A549 (cell line): ENCODE measurements around the gene CCR8. TPM values are rescaled to one million over a fixed set of nuclear protein-coding genes. Genes with fewer than 3 reads are reported as not detected.

Experiments
- ATAC-seq, 2 experiments: fragments of 200-7000 bp in 1 of 2; fragments of >200 bp in 1 of 2; cut with Nextera tagmentation in 1 of 2; cut with Tn5 transposase in 1 of 2; 3 replicates each; pipeline versions ENCODE4 v1.8.0 to v1.9.1; 2018 to 2020; ENCODE audit warnings: mild to moderate bottlenecking in 1 of 2, moderate library complexity in 1 of 2
- CTCF ChIA-PET: fragments of 300-600 bp; sonication (Branson Sonifier 250); formaldehyde crosslinking; extraction: SDS; loops from one replicate; lab custom pipeline; 2021; ENCODE audit warnings: antibody characterized with exemption, inconsistent platforms; lab: Yijun Ruan, JAX
- POLR2A ChIA-PET: fragments of 350-600 bp; formaldehyde crosslinking; extraction: SDS; loops from one replicate; lab custom pipeline; 2021; ENCODE audit warnings: antibody characterized with exemption, inconsistent platforms; lab: Yijun Ruan, JAX
- DNase-seq, 2 experiments: peaks; one replicate each; pipeline versions ENCODE4 v3.0.0 to v3.0.0-alpha.2; 2011 to 2016; ENCODE audit warnings: low read depth in 1 of 2, low spot score in 1 of 2
- FAIRE-seq: peaks from 2 replicates; lab custom pipeline; 2011; peaks lifted over from hg19 to GRCh38; lab: Jason Lieb, UNC
- H3K27ac ChIP-seq, 2 experiments: fragments of >200 bp; sonication (Bioruptor Twin); formaldehyde crosslinking; 3 replicates each; pipeline ENCODE4 v1.5.1; 2016 to 2017
- H3K4me1 ChIP-seq: fragments of >200 bp; sonication (Bioruptor Twin); formaldehyde crosslinking; 3 replicates; pipeline ENCODE4 v1.6.1; 2016
- H3K4me2 ChIP-seq: fragments of >200 bp; sonication (Bioruptor Twin); formaldehyde crosslinking; 3 replicates; pipeline ENCODE4 v1.6.1; 2016
- H3K4me3 ChIP-seq: fragments of >200 bp; sonication (Bioruptor Twin); formaldehyde crosslinking; 3 replicates; pipeline ENCODE4 v1.5.1; 2016
- H3K9me3 ChIP-seq: fragments of >200 bp; sonication (Bioruptor Twin); formaldehyde crosslinking; 3 replicates; pipeline ENCODE4 v1.6.1; 2016
- CBX8 ChIP-seq: fragments of 200-600 bp; sonication (generic); IDR thresholded peaks from 2 replicates; pipeline ENCODE4 v1.6.1; 2016
- CHD2 ChIP-seq: fragments of 150-350 bp; IDR thresholded peaks from 2 replicates; pipeline ENCODE4 v1.6.1; 2014; ENCODE audit warnings: low read length; ENCODE audit not compliant: partially characterized antibody
- CHD4 ChIP-seq: fragments of 200-600 bp; sonication (generic); IDR thresholded peaks from 2 replicates; pipeline ENCODE4 v1.6.1; 2016; ENCODE audit warnings: antibody characterized with exemption, mild to moderate bottlenecking, borderline replicate concordance
- FOSB ChIP-seq: fragments of 250-450 bp; sonication (Bioruptor Pico); IDR thresholded peaks from 2 replicates; pipeline ENCODE4 v1.5.0; 2020; ENCODE audit warnings: mild to moderate bottlenecking, moderate library complexity
- FOXS1 ChIP-seq: fragments of 250-450 bp; sonication (Bioruptor Pico); IDR thresholded peaks from 2 replicates; pipeline ENCODE4 v1.5.0; 2020; ENCODE audit warnings: mild to moderate bottlenecking, moderate library complexity
- GATA3 ChIP-seq: IDR thresholded peaks from 2 replicates; pipeline ENCODE4 v1.6.1; 2012; ENCODE audit warnings: borderline replicate concordance
- HEYL ChIP-seq: fragments of 250-450 bp; sonication (Bioruptor Pico); IDR thresholded peaks from 2 replicates; pipeline ENCODE4 v1.8.0; 2021; ENCODE audit warnings: mild to moderate bottlenecking, moderate library complexity
- HOXA7 ChIP-seq: fragments of 250-450 bp; sonication (Bioruptor Pico); IDR thresholded peaks from 2 replicates; pipeline ENCODE4 v1.5.0; 2020; ENCODE audit warnings: mild to moderate bottlenecking, moderate library complexity
- JUNB ChIP-seq: fragments of >200 bp; sonication (Bioruptor Twin); formaldehyde crosslinking; IDR thresholded peaks from 2 replicates; pipeline ENCODE4 v1.6.1; 2016
- KDM5A ChIP-seq: fragments of 200-600 bp; sonication (generic); IDR thresholded peaks from 2 replicates; pipeline ENCODE4 v1.6.1; 2016; ENCODE audit warnings: antibody characterized with exemption, mild to moderate bottlenecking
- MAZ ChIP-seq: fragments of 150-350 bp; IDR thresholded peaks from 2 replicates; pipeline ENCODE4 v1.6.1; 2014; ENCODE audit warnings: antibody characterized with exemption, low read depth, low read length, borderline replicate concordance
- MYC ChIP-seq: IDR thresholded peaks from 2 replicates; pipeline ENCODE4 v1.6.1; 2012; ENCODE audit warnings: mild to moderate bottlenecking, inconsistent platforms, low read length, improper control_type of control experiment, borderline replicate concordance
- NR3C1 ChIP-seq: fragments of >200 bp; sonication (Bioruptor Twin); formaldehyde crosslinking; IDR thresholded peaks from 3 replicates; pipeline ENCODE4 v1.6.1; 2017
- POLR2A ChIP-seq: IDR thresholded peaks from 2 replicates; pipeline ENCODE4 v1.6.1; 2012; ENCODE audit warnings: mild to moderate bottlenecking, low read length
- POLR2AphosphoS2 ChIP-seq: conservative IDR thresholded peaks from 2 replicates; pipeline ENCODE4 v1.6.1; 2012; ENCODE audit warnings: low read length, improper control_type of control experiment, inconsistent platforms
- RAD21 ChIP-seq, 2 experiments: fragments of >200 bp in 1 of 2; sonication (Bioruptor Twin) in 1 of 2; formaldehyde crosslinking in 1 of 2; IDR thresholded peaks in 1 of 2; conservative IDR thresholded peaks in 1 of 2; 2 replicates in 1 of 2; 3 replicates in 1 of 2; pipeline ENCODE4 v1.6.1; 2012 to 2018; ENCODE audit warnings: inconsistent platforms in 1 of 2
- RARB ChIP-seq: fragments of 250-450 bp; sonication (Bioruptor Pico); IDR thresholded peaks from 2 replicates; pipeline ENCODE4 v1.8.0; 2021; ENCODE audit warnings: mild to moderate bottlenecking, moderate library complexity
- RFX5 ChIP-seq: fragments of 450-650 bp; IDR thresholded peaks from 2 replicates; pipeline ENCODE4 v1.7.1; 2014; ENCODE audit warnings: antibody characterized with exemption, mild to moderate bottlenecking, moderate library complexity
- RNF2 ChIP-seq: fragments of 200-600 bp; sonication (generic); IDR thresholded peaks from 2 replicates; pipeline ENCODE4 v1.6.1; 2016; ENCODE audit warnings: low read depth, mild to moderate bottlenecking, antibody characterized with exemption, moderate library complexity, borderline replicate concordance
- SMC3 ChIP-seq: fragments of >200 bp; sonication (Bioruptor Twin); formaldehyde crosslinking; IDR thresholded peaks from 3 replicates; pipeline ENCODE4 v1.6.1; 2018; ENCODE audit warnings: inconsistent platforms
- TFCP2L1 ChIP-seq: fragments of 250-450 bp; sonication (Bioruptor Pico); IDR thresholded peaks from 2 replicates; pipeline ENCODE4 v1.5.0; 2021; ENCODE audit warnings: mild to moderate bottlenecking
- ZSCAN20 ChIP-seq: fragments of 250-450 bp; sonication (Bioruptor Pico); IDR thresholded peaks from 2 replicates; pipeline ENCODE4 v1.8.0; 2022; ENCODE audit warnings: mild to moderate bottlenecking, moderate library complexity
- WGBS: methylation state at CpG from one replicate; pipeline ENCODE4 v1.1.6; 2017; ENCODE audit errors: missing lambda C conversion rate; 5-methylcytosine and 5-hydroxymethylcytosine counted together
- polyA plus RNA-seq, 4 experiments: library from polyadenylated mRNA; depleted of rRNA in 3 of 4; stranded (reverse); fragments of >200 nt; fragmentation: RNase III in 1 of 4; extraction: RNeasy Plus Mini Kit Qiagen cat#74134 plus additional on column Dnase treatment in 1 of 4; gene quantifications; 2 replicates in 3 of 4; 3 replicates in 1 of 4; pipeline ENCODE4 v1.2.3, GENCODE V29; 2011 to 2017
- TF ChIP-seq, protein P1 (sequence below): fragments of >200 bp; sonication (Bioruptor Twin); formaldehyde crosslinking; IDR thresholded peaks from 3 replicates; pipeline ENCODE4 v1.5.1; 2016
- TF ChIP-seq, protein P2 (sequence below): fragments of 450-650 bp; IDR thresholded peaks from 2 replicates; pipeline ENCODE4 v1.6.1; 2014; ENCODE audit warnings: antibody characterized with exemption
- TF ChIP-seq, protein P3 (sequence below): IDR thresholded peaks from 2 replicates; pipeline ENCODE4 v1.6.1; 2012
- TF ChIP-seq, protein P4 (sequence below): fragments of 200-600 bp; sonication (generic); IDR thresholded peaks from 2 replicates; pipeline ENCODE4 v1.6.1; 2016; ENCODE audit warnings: antibody characterized with exemption, mild to moderate bottlenecking, moderate library complexity

The CCR8 gene
- polyA plus RNA-seq, 2 of the 4 experiments (the other 2 are of a cell fraction): not detected

DNA sequence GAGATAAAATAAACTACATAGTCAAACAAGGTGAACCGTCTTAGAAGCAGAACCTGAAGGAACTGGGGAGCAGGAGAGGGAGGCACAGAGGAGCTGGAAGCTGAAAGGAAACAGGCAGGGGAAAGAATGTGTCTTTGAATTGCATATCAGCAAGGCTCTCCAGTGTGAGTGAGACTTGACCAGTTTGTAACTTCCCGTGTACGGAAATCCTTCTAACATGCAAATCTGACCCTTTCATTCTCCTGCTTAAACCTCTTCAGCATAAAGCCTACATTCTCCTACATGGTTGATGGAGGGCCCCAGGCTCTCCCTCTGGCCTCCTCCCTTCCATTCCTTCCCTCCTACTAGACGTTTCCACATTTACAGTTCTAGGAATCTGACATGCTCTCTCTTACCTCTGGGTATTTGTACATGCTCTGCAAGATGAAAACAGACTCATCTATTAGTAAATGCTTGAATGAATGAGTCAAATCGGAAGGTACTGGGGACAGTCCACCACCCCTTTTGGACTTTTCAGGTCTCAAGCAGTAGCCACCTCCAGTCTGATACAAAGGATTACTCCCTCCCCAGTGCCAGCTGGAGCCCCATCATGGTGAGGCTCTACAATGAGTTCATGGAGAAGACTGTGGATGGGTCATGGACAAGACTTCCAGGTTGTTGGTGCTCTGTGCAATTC, 47.6 kb downstream of the CCR8 start (continued):
- TF ChIP-seq CBX8: no peak
- TF ChIP-seq HOXA7 (CRISPR knock-in tag): no peak
- TF ChIP-seq CHD2: no peak
- TF ChIP-seq MYC: no peak
- TF ChIP-seq, protein P1, sequence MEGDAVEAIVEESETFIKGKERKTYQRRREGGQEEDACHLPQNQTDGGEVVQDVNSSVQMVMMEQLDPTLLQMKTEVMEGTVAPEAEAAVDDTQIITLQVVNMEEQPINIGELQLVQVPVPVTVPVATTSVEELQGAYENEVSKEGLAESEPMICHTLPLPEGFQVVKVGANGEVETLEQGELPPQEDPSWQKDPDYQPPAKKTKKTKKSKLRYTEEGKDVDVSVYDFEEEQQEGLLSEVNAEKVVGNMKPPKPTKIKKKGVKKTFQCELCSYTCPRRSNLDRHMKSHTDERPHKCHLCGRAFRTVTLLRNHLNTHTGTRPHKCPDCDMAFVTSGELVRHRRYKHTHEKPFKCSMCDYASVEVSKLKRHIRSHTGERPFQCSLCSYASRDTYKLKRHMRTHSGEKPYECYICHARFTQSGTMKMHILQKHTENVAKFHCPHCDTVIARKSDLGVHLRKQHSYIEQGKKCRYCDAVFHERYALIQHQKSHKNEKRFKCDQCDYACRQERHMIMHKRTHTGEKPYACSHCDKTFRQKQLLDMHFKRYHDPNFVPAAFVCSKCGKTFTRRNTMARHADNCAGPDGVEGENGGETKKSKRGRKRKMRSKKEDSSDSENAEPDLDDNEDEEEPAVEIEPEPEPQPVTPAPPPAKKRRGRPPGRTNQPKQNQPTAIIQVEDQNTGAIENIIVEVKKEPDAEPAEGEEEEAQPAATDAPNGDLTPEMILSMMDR: no peak
- TF ChIP-seq KDM5A: no peak
- TF ChIP-seq, protein P2, sequence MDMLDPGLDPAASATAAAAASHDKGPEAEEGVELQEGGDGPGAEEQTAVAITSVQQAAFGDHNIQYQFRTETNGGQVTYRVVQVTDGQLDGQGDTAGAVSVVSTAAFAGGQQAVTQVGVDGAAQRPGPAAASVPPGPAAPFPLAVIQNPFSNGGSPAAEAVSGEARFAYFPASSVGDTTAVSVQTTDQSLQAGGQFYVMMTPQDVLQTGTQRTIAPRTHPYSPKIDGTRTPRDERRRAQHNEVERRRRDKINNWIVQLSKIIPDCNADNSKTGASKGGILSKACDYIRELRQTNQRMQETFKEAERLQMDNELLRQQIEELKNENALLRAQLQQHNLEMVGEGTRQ: no peak
- TF ChIP-seq RFX5: no peak
- TF ChIP-seq GATA3: no peak

DNA sequence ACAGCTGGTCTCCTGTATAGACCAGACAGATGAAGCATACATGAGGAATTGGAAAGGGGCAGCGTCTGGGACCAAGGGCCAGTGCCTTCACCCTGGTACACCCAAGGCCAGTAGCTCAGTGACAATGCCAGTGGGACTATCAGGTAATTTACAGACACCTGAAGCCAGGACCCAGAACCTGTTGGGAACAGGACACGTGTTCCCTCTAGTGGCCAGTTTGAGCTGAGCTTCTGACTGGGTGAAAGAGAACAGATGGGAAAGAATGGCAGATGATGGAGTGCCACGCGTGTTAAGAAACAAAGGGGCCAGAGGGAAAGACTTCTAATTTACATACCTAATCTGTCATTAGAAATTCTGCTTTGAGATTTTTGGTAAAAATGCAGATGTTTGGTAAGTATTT, 48.6 kb downstream of the CCR8 start:
- ATAC-seq (peak; percentile 84 to 88), DNase-seq (peak; percentile 47 to 65), FAIRE-seq (peak; percentile 18)
- Histone ChIP-seq H3K4me2 (no peak overlapping the region), H3K9me3 (no peaks in the 10 kb centered on the region), H3K27ac (no peak overlapping the region), H3K4me1 (peaks cover 5% of the 10 kb centered on the region; the same call in 1 of the 3 replicates)
- 14% methylated on average over 4 of the region's 4 CpGs for WGBS
- ChIA-PET CTCF (interaction anchor here (0.9 to 2.5 kb wide), 11 partner anchors 9 to 251 kb away, joined by 3 to 9 read pairs (median 4); partner anchors contain the start of genes CX3CR1 and XIRP1), POLR2A (interaction anchor here (0.7 kb wide), 1 partner anchor 29 kb away, joined by 3 read pairs; the partner anchor contains the start of gene RPSA)
- no peak for TF ChIP-seq TFCP2L1 (CRISPR knock-in tag)
- no peak for TF ChIP-seq RARB
- TF ChIP-seq, protein P3, sequence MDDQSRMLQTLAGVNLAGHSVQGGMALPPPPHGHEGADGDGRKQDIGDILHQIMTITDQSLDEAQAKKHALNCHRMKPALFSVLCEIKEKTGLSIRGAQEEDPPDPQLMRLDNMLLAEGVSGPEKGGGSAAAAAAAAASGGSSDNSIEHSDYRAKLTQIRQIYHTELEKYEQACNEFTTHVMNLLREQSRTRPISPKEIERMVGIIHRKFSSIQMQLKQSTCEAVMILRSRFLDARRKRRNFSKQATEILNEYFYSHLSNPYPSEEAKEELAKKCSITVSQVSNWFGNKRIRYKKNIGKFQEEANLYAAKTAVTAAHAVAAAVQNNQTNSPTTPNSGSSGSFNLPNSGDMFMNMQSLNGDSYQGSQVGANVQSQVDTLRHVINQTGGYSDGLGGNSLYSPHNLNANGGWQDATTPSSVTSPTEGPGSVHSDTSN: no peak
- 0 out of 3 replicates have a peak, but pooled peaks have one; percentile 19 for TF ChIP-seq SMC3
- no peak for TF ChIP-seq RFX5
- no peak for TF ChIP-seq ZSCAN20
- no peak for TF ChIP-seq CHD4
- TF ChIP-seq, protein P4, sequence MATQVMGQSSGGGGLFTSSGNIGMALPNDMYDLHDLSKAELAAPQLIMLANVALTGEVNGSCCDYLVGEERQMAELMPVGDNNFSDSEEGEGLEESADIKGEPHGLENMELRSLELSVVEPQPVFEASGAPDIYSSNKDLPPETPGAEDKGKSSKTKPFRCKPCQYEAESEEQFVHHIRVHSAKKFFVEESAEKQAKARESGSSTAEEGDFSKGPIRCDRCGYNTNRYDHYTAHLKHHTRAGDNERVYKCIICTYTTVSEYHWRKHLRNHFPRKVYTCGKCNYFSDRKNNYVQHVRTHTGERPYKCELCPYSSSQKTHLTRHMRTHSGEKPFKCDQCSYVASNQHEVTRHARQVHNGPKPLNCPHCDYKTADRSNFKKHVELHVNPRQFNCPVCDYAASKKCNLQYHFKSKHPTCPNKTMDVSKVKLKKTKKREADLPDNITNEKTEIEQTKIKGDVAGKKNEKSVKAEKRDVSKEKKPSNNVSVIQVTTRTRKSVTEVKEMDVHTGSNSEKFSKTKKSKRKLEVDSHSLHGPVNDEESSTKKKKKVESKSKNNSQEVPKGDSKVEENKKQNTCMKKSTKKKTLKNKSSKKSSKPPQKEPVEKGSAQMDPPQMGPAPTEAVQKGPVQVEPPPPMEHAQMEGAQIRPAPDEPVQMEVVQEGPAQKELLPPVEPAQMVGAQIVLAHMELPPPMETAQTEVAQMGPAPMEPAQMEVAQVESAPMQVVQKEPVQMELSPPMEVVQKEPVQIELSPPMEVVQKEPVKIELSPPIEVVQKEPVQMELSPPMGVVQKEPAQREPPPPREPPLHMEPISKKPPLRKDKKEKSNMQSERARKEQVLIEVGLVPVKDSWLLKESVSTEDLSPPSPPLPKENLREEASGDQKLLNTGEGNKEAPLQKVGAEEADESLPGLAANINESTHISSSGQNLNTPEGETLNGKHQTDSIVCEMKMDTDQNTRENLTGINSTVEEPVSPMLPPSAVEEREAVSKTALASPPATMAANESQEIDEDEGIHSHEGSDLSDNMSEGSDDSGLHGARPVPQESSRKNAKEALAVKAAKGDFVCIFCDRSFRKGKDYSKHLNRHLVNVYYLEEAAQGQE: no peak
- TF ChIP-seq, protein P1: peak; percentile 62
- no peak for TF ChIP-seq POLR2AphosphoS2
- TF ChIP-seq MAZ: no peak
- no peak for TF ChIP-seq HOXA7 (CRISPR knock-in tag)
- no peak for TF ChIP-seq HEYL (CRISPR knock-in tag)
- peak; percentile 63 to 67 for TF ChIP-seq RAD21 (conservative IDR thresholded peaks at IDR 0.05 in 1 of 2, IDR thresholded peaks at IDR 0.05 in 1 of 2)
- no peak for TF ChIP-seq FOSB (CRISPR knock-in tag)
- TF ChIP-seq RNF2: no peak
- TF ChIP-seq NR3C1: no peak
- no peak for TF ChIP-seq FOXS1
- no peak for TF ChIP-seq JUNB
- no peak for TF ChIP-seq GATA3
- no peak for TF ChIP-seq POLR2A
- TF ChIP-seq, all 56 proteins: peak for 3
- H3K4me3 ChIP-seq: no peak overlapping the region
